HEK293 (cell line): ENCODE measurements around the gene TTC7B.

Source experiments
- CTCF ChIA-PET: fragments of 350-600 bp; formaldehyde crosslinking; extraction: SDS; loops from one replicate; lab custom pipeline; 2021; ENCODE audit warnings: antibody characterized with exemption; lab: Yijun Ruan, JAX
- POLR2A ChIA-PET: fragments of 300-600 bp; formaldehyde crosslinking; extraction: SDS; loops from one replicate; lab custom pipeline; 2020; ENCODE audit warnings: antibody characterized with exemption, inconsistent platforms; lab: Yijun Ruan, JAX
- H3K27ac ChIP-seq: fragments of 200-500 bp; sonication (Bioruptor generic); 2 replicates; pipeline ENCODE4 v1.5.1; 2014; ENCODE audit warnings: low read depth, low read length, control low read depth, inconsistent platforms; ENCODE audit errors: extremely low read depth
- H3K36me3 ChIP-seq, 2 experiments: fragments of 200-500 bp in 1 of 2; sonication (Bioruptor generic) in 1 of 2; 1 replicate in 1 of 2; 2 replicates in 1 of 2; pipeline ENCODE4 v1.5.1; 2014 to 2017; ENCODE audit warnings: inconsistent platforms in 2 of 2, low read length in 2 of 2; ENCODE audit not compliant: control insufficient read depth in 2 of 2, insufficient read depth in 1 of 2
- H3K4me1 ChIP-seq: fragments of 200-500 bp; sonication (Bioruptor generic); 2 replicates; pipeline ENCODE4 v1.5.1; 2014; ENCODE audit warnings: mild to moderate bottlenecking, low read length, inconsistent platforms; ENCODE audit not compliant: control insufficient read depth, insufficient read depth
- H3K4me3 ChIP-seq: 2 replicates; pipeline ENCODE4 v1.5.1; 2011; ENCODE audit warnings: low read depth, mild to moderate bottlenecking, control low read depth, low read length, moderate library complexity
- H3K9me3 ChIP-seq: fragments of 200-500 bp; sonication (Bioruptor generic); 2 replicates; pipeline ENCODE4 v1.5.1; 2014; ENCODE audit warnings: low read depth, low read length, inconsistent platforms; ENCODE audit not compliant: control insufficient read depth, insufficient read depth
- SCRT1 ChIP-seq: fragments of 450-650 bp; formaldehyde crosslinking; IDR thresholded peaks from 2 replicates; pipeline ENCODE4 v1.5.1; 2016; ENCODE audit warnings: missing biosample characterization, missing genetic modification characterization, borderline replicate concordance
- SCRT2 ChIP-seq: fragments of 450-650 bp; formaldehyde crosslinking; IDR thresholded peaks from 2 replicates; pipeline ENCODE4 v1.5.1; 2016; ENCODE audit warnings: missing biosample characterization, missing genetic modification characterization
- ZBTB8A ChIP-seq: fragments of 450-650 bp; formaldehyde crosslinking; IDR thresholded peaks from 2 replicates; pipeline ENCODE4 v1.5.1; 2016; ENCODE audit warnings: missing biosample characterization, missing genetic modification characterization
- ZFP37 ChIP-seq: fragments of 450-650 bp; formaldehyde crosslinking; IDR thresholded peaks from 2 replicates; pipeline ENCODE4 v1.5.1; 2016; ENCODE audit warnings: missing biosample characterization, missing genetic modification characterization
- ZNF223 ChIP-seq: fragments of 450-650 bp; formaldehyde crosslinking; IDR thresholded peaks from 2 replicates; pipeline ENCODE4 v1.5.1; 2016; ENCODE audit warnings: missing biosample characterization, missing genetic modification characterization
- ZNF24 ChIP-seq: fragments of 450-650 bp; formaldehyde crosslinking; IDR thresholded peaks from 2 replicates; pipeline ENCODE4 v1.5.1; 2016; ENCODE audit warnings: missing biosample characterization, missing genetic modification characterization
- ZNF394 ChIP-seq: fragments of 450-650 bp; formaldehyde crosslinking; IDR thresholded peaks from 2 replicates; pipeline ENCODE4 v1.5.1; 2016; ENCODE audit warnings: missing biosample characterization, missing genetic modification characterization, mild to moderate bottlenecking, moderate library complexity, borderline replicate concordance
- ZNF433 ChIP-seq: fragments of 450-650 bp; formaldehyde crosslinking; IDR thresholded peaks from 2 replicates; pipeline ENCODE4 v1.5.1; 2016; ENCODE audit warnings: missing biosample characterization, missing genetic modification characterization, low read depth
- ZNF530 ChIP-seq: fragments of 450-650 bp; formaldehyde crosslinking; IDR thresholded peaks from 2 replicates; pipeline ENCODE4 v1.5.1; 2016; ENCODE audit warnings: low read depth, missing biosample characterization, missing genetic modification characterization
- ZNF596 ChIP-seq: fragments of 450-650 bp; IDR thresholded peaks from 2 replicates; pipeline ENCODE4 v1.5.0; 2018; ENCODE audit warnings: missing biosample characterization, mild to moderate bottlenecking, missing genetic modification characterization, moderate library complexity
- ZNF610 ChIP-seq: fragments of 450-650 bp; formaldehyde crosslinking; IDR thresholded peaks from 2 replicates; pipeline ENCODE4 v1.5.1; 2016; ENCODE audit warnings: missing biosample characterization, missing genetic modification characterization, borderline replicate concordance
- ZNF658 ChIP-seq: fragments of 450-650 bp; formaldehyde crosslinking; IDR thresholded peaks from 2 replicates; pipeline ENCODE4; 2016; ENCODE audit warnings: missing biosample characterization, missing genetic modification characterization
- ZNF660 ChIP-seq: fragments of 450-650 bp; IDR thresholded peaks from 2 replicates; pipeline ENCODE4 v1.5.1; 2018; ENCODE audit warnings: missing biosample characterization, mild to moderate bottlenecking, missing genetic modification characterization
- ZNF664 ChIP-seq: fragments of 450-650 bp; formaldehyde crosslinking; IDR thresholded peaks from 2 replicates; pipeline ENCODE4 v1.5.1; 2016; ENCODE audit warnings: missing biosample characterization, missing genetic modification characterization
- TF ChIP-seq, protein P1 (sequence below): fragments of 450-650 bp; formaldehyde crosslinking; IDR thresholded peaks from 2 replicates; pipeline ENCODE4 v1.5.1; 2016; ENCODE audit warnings: missing biosample characterization, missing genetic modification characterization
- TF ChIP-seq, protein P2 (sequence below): fragments of 450-650 bp; formaldehyde crosslinking; IDR thresholded peaks from 2 replicates; pipeline ENCODE4 v1.5.1; 2016; ENCODE audit warnings: missing biosample characterization, missing genetic modification characterization, borderline replicate concordance
- TF ChIP-seq, protein P3 (sequence below): fragments of 450-650 bp; formaldehyde crosslinking; IDR thresholded peaks from 2 replicates; pipeline ENCODE4 v1.5.1; 2016; ENCODE audit warnings: missing biosample characterization, missing genetic modification characterization

Gene TTC7B

GRCh38 chr14:90837355-90837754 lies 21.1 kb upstream of the TTC7B start:
- CTCF ChIA-PET: interaction anchor here (0.5 kb wide), 1 partner anchor 279 kb away, joined by 3 read pairs; no protein-coding TSS in a partner anchor

DNA sequence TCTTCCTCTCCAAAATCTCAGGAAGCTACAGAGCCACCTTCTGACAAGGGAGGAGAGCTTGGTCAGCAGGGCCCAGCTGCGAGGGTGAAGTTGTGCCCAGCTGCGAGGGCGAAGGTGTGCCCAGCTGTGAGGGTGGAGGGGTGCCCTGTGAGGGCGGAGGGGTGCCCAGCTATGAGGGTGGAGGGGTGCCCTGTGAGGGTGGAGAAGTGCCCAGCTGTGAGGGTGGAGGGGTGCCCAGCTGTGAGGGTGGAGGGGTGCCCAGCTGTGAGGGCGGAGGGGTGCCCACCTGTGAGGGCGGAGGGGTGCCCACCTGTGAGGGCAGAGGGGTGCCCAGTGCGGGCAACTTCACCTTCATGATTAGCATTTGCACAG lies 20.4 kb upstream of the TTC7B start:
- Histone ChIP-seq H3K4me3 (no peak overlapping the region), H3K9me3 (no peaks in the 10 kb centered on the region), H3K27ac (no peak overlapping the region), H3K36me3 (no peaks in the 10 kb centered on the region), H3K4me1 (no peaks in the 10 kb centered on the region)
- CTCF ChIA-PET: interaction anchor here (0.5 kb wide), 1 partner anchor 279 kb away, joined by 3 read pairs; no protein-coding TSS in a partner anchor
- TF ChIP-seq SCRT1 (tag by site-specific recombination) (no peak), ZNF610 (tag by site-specific recombination) (no peak), ZBTB8A (tag by site-specific recombination) (0 out of 2 replicates have a peak, but pooled peaks have one; percentile 34), ZNF433 (no peak), ZNF24 (tag by site-specific recombination) (no peak), ZNF596 (tag by site-specific recombination) (no peak), ZNF660 (tag by site-specific recombination) (no peak)
- POLR2A ChIA-PET: no interaction called here

More at GRCh38 chr14:90837355-90837754, 21.1 kb upstream of the TTC7B start:
- no peak for TF ChIP-seq ZNF664 (tag by site-specific recombination)
- TF ChIP-seq, protein P1, sequence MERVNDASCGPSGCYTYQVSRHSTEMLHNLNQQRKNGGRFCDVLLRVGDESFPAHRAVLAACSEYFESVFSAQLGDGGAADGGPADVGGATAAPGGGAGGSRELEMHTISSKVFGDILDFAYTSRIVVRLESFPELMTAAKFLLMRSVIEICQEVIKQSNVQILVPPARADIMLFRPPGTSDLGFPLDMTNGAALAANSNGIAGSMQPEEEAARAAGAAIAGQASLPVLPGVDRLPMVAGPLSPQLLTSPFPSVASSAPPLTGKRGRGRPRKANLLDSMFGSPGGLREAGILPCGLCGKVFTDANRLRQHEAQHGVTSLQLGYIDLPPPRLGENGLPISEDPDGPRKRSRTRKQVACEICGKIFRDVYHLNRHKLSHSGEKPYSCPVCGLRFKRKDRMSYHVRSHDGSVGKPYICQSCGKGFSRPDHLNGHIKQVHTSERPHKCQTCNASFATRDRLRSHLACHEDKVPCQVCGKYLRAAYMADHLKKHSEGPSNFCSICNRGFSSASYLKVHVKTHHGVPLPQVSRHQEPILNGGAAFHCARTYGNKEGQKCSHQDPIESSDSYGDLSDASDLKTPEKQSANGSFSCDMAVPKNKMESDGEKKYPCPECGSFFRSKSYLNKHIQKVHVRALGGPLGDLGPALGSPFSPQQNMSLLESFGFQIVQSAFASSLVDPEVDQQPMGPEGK (tag by site-specific recombination): no peak
- no peak for TF ChIP-seq ZNF530
- TF ChIP-seq ZNF658: no peak
- TF ChIP-seq, protein P2, sequence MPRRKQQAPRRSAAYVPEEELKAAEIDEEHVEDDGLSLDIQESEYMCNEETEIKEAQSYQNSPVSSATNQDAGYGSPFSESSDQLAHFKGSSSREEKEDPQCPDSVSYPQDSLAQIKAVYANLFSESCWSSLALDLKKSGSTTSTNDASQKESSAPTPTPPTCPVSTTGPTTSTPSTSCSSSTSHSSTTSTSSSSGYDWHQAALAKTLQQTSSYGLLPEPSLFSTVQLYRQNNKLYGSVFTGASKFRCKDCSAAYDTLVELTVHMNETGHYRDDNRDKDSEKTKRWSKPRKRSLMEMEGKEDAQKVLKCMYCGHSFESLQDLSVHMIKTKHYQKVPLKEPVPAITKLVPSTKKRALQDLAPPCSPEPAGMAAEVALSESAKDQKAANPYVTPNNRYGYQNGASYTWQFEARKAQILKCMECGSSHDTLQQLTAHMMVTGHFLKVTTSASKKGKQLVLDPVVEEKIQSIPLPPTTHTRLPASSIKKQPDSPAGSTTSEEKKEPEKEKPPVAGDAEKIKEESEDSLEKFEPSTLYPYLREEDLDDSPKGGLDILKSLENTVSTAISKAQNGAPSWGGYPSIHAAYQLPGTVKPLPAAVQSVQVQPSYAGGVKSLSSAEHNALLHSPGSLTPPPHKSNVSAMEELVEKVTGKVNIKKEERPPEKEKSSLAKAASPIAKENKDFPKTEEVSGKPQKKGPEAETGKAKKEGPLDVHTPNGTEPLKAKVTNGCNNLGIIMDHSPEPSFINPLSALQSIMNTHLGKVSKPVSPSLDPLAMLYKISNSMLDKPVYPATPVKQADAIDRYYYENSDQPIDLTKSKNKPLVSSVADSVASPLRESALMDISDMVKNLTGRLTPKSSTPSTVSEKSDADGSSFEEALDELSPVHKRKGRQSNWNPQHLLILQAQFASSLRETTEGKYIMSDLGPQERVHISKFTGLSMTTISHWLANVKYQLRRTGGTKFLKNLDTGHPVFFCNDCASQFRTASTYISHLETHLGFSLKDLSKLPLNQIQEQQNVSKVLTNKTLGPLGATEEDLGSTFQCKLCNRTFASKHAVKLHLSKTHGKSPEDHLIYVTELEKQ (tag by site-specific recombination): no peak
- TF ChIP-seq, protein P3, sequence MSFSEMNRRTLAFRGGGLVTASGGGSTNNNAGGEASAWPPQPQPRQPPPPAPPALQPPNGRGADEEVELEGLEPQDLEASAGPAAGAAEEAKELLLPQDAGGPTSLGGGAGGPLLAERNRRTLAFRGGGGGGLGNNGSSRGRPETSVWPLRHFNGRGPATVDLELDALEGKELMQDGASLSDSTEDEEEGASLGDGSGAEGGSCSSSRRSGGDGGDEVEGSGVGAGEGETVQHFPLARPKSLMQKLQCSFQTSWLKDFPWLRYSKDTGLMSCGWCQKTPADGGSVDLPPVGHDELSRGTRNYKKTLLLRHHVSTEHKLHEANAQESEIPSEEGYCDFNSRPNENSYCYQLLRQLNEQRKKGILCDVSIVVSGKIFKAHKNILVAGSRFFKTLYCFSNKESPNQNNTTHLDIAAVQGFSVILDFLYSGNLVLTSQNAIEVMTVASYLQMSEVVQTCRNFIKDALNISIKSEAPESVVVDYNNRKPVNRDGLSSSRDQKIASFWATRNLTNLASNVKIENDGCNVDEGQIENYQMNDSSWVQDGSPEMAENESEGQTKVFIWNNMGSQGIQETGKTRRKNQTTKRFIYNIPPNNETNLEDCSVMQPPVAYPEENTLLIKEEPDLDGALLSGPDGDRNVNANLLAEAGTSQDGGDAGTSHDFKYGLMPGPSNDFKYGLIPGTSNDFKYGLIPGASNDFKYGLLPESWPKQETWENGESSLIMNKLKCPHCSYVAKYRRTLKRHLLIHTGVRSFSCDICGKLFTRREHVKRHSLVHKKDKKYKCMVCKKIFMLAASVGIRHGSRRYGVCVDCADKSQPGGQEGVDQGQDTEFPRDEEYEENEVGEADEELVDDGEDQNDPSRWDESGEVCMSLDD: no peak
- TF ChIP-seq SCRT2 (tag by site-specific recombination): no peak
- no peak for TF ChIP-seq ZNF223 (tag by site-specific recombination)
- TF ChIP-seq ZFP37: no peak
- no peak for TF ChIP-seq ZNF394 (tag by site-specific recombination)
- H3K9me3 ChIP-seq: no peaks in the 10 kb centered on the region
- no peak overlapping the region for H3K4me3 ChIP-seq
- no peaks in the 10 kb centered on the region for H3K36me3 ChIP-seq
- POLR2A ChIA-PET: no interaction called here
- H3K27ac ChIP-seq: no peak overlapping the region
- H3K4me1 ChIP-seq: no peaks in the 10 kb centered on the region
